HG03097 (cell line): ENCODE data around the gene SERINC4.
"Not testable (repeated sequence)": the region's sequence is repeated elsewhere in the genome, so short reads cannot be mapped to it uniquely, and the experiment has no call there.

Experiments
- ATAC-seq: cut with Tn5 transposase; IDR thresholded peaks from one replicate; pipeline ENCODE4 v1.9.1; 2021; ENCODE audit not compliant: unreplicated experiment, low FRiP score

SERINC4 gene

DNA sequence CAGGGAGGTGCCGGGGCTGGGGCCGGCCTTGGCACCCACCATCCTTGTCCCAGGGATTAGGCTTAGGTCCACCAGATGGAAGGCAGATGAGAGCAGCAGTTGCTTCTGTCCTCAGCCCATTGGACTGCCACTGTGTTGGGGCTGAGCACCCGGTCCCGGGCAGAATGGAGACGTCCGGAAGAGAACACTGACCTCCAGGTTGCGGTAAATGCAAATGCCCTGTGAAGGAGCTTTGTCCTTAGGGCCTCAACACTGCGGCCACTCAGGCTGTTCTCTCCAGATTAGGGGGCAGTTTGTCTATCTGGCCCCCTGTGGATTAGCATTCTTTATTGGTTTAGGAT is at the start of gene SERINC4:
Gene SERINC4 (minus strand): TSS at position 276 of the 341 bp plus-strand sequence. CDS start 234 bp downstream, at position 42.
- no peak for ATAC-seq

DNA sequence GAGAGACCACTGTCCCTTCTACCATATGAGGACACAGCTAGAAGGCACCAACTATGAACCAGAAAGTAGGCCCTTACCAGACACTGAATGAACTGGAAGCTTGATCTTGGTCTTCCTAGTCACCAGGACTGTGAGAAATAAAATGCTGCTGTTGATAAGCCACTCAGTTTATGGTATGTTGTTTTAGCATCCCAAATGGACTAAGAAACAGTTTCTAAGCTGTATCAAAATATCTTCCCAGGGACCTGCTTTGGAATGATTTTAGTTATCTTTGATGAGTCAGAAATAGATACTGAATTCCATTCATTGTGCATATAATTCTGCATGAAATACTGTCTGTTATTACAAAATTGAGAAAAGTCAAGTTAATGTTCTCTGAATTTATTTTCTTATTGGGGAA is 45.4 kb upstream of the SERINC4 start:
- ATAC-seq, result no peak

DNA sequence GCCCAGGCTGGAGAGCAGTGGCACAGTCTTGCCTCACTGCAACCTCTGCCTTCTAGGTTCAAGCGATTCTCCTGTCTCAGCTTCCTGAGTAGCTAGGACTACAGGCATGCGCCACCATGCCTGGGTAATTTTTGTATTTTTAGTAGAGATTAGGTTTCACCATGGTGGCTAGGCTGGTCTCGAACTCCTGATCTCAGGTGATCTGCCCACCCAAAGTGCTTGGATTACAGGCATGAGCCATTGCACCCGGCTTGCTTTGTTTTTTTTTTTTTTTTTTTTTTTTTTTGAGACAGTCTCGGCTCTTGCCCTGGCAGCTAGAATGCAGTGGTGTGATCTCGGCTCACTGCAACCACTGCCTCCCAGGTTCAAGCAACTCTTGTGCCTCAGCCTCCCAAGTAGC is 32.5 kb upstream of the SERINC4 start:
- not testable (repeated sequence) for ATAC-seq

DNA sequence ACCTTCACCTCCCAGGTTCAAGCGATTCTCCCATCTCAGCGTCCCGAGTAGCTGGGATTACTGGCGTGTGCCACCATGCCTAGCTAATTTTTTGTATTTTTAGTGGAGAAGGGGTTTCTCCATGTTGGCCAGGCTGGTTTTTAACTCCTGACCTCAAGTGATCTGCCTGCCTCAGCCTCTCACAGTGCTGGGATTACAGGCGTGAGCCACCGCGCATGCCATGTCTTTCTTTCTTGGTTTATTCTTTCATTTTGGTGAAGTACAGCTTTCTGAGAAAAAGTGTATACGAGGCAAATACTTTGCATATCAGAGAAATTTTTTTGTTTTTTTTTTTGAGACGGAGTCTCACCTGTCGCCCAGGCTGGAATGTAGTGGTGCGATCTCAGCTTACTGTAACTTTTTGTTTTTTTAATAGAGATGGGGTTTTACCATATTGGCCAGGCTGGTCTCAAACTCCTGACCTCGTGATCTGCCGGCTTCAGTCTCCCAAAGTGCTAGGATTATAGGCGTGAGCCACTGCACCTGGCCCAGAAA is 31.6 kb upstream of the SERINC4 start:
- not testable (repeated sequence) for ATAC-seq

DNA sequence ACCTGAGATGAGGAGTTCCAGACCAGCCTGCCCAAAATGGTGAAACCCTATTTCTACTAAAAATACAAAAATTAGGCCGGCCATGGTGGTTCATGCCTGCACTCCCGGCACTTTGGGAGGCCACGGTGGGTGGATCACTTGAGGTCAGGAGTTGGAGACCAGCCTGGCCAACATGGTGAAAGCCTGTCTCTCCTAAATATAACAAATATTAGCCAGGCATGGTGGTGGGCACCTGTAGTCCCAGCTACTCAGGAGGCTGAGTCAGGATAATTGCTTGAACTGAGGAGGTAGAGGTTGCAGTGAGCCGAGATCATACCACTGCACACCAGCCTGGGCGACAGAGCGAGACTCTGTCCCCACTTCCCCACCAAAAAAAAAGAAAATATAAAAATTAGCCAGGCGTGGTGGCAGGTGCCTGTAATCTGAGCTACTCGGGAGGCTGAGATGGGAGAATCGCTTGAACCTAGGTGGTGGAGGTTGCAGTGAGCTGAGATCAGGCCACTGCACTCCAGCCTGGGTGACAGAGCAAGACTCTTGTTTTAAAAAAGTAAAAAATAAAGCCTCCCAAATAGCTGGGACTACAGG is 30.8 kb upstream of the SERINC4 start:
- ATAC-seq, result not testable (repeated sequence)

DNA sequence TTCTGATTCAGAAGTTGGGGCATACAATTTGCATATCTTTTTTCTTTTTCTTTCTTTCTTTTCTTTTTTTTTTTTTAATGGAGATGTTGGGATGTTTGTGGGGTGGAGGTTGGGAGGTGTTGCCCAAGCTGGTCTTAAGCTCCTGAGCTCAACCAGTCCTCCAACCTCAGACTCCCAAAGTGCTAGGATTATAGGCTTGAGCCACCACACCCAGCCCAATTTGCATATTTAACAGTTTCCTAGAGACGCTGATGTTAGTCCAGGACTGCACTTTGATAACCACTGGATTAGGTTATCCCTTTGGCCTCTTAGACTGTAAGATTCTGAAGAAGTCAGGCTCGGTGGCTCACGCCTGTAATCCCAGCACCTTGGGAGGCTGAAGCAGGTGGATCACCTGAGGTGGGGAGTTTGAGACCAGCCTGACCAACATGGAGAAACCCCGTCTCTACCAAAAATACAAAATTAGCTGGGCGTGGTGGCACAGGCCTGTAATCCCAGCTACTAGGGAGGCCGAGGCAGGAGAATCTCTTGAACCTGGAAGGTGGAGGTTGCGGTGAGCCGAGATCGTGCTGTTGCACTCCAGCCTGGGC is 30.0 kb upstream of the SERINC4 start:
- ATAC-seq, result not testable (repeated sequence)

DNA sequence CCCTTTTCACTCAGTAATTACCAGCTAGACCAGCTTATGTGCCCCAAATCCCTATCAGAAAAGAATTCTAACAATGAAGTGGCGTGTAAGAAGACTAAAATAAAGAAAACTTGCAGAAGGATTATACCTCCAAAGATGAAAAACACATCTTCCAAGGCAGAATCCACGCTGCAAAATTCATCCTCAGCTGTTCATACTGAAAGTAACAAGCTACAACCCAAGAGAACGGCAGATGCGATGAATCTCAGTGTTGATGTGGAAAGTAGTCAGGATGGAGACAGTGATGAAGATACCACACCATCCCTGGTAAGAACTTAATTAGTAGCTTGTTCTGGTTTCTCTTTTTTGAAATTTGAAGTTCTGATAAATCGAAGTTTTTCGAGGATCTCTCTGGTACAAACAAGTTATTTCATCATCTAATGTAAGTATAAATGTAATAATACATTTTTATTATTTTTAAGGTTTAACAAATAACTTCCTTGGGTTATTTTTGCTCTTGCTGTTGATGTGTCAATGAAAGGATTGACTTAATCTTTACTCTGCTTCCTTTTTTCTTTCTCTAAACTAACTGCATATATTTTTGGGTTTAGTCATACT is 28.1 kb upstream of the SERINC4 start:
- ATAC-seq, result no peak

DNA sequence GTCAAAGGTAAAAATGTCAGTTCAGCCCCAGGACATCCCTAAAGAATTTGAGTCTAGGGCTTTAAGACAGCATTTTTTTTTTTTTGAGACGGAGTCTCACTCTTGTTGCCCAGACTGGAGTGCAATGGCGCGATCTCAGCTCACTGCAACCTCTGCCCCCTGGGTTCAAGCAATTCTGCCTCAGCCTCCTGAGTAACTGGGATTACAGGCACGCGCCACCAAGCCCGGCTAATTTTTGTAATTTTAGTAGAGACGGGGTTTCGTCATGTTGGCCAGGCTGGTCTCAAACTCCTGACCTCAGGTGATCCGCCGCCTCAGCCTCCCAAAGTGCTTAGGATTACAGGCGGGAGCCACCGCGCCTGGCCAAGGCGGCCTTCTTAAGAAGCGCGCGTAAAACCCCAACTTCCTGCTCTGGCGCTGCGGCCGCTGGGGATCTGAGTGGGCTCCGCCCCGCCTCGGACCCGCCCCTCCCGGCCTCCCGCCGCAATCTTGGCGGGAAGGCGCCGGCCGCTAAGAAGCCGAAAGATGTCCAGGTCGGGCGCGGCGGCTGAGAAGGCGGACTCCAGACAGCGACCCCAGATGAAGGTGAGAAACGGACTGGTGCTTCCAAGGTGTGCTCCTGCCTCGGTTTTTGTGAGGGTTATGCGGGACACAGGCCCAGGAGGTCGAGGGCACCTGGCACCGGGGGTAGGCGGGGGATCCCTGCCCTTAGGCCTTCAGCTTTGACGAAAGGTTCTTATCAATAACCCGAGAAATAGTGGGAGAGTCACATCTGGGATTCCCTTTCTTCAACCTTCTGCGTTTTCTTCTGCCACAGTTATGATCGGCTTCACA is 26.7 kb upstream of the SERINC4 start, which contains the start of gene WDR76:
Gene WDR76 (plus strand): TSS at position 495 of the 834 bp plus-strand sequence. CDS start 31 bp downstream, at position 526.
- ATAC-seq, result peak; percentile 44

DNA sequence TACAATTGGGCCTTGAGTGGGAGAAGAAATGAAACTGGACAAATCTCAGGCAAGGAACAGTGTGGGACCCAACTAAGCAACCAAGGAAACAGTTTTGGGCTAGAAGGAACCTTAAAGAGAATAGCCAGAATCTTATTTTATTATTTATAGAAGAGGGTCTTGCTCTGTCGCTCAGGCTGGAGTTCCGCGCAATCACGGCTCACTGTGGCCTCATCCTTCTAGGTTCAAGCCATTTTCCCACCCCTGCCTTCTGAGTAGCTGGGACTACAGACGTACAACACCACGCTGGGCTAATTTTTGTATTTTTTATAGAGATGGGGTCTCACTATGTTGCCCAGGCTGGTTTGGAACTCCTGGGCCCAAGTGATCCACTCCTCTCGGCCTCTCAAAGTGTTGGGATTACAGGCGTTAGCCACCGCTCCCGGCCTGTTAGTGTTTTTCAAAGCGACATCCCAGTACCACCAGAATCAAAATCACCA is 26.0 kb upstream of the SERINC4 start:
- ATAC-seq, result no peak

DNA sequence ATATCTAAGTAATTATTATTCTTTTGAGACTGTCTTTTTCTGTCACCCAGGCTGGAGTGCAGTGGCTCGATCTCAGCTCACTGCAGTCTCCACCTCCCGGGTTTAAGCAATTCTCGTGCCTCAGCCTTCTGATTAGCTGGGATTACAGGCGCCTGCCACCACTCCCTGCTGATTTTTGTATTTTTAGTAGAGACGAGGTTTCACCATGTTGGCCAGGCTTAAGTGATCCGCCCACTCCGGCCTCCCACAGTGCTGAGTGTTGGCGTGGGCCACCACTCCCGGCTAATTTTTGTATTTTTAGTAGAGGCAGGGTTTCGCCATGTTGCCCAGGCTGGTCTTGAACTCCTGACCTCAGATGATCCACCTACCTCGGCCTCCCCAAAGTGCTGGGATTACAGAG is 25.3 kb upstream of the SERINC4 start:
- not testable (repeated sequence) for ATAC-seq

DNA sequence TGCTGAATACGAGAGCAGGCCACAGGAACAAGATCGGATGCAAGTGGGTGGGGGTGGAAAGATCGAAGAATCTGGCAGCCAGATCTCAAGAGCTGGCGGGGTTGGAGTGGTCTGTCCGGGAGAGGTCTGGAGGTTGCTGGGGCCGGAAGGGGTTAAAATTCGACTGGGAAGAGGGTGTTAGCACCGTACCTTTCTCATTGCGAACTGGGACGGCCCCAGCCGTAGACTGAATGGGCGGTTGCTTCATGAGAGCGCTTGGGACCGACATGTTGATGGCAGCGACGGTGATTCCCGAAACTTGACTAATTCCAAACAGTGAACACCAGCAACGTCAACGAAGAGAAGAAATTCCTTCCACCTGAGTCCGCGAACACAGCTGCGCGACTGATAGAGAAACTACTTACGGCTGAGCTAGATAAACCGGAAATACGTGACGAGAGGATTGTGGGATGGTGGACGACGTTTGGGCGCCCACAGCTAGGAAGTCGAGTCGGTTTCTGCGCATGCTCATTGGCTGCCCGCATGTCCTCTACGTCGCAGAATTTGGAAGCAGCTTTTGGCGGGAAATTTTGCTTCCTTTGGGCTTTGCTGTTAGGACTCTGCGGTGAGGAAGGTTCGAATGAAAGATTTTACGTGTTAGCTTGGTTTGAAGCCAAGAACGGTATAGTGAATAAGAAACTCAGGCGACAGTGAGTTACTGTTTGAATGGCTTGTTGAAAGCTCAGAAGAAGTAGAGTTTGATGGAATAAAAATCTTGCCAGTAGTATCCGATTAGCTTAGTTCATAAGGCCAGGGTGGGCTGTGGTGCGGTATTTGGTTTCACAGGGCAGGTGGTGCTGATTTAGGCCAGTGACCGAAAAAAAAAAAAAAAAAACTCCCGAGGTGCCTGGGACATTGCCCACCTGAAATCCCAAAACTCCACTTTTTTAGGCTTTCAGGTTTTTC is 24.6 kb upstream of the SERINC4 start, which contains the start of gene MFAP1:
Gene MFAP1 (minus strand): TSS at position 389 of the 945 bp plus-strand sequence. CDS start 121 bp downstream, at position 268.
- ATAC-seq, result peak; percentile 65

DNA sequence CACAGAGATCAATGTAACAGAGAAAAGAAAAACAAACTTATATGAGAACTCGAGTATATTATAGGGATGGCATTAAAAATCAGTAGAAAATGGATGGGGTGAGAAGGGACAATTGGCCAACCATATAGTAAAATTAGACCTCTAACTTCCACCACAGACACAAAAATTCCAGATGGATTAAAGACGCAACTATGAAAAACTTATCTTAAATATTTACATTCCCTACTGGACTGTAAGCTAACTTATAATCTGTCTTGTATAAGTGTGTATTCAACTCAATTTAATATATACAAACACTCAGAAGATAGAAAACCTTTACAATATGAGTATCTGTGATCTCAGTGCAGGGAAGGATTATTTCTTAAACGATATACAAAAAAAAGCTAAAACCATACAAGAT is 21.5 kb upstream of the SERINC4 start:
- ATAC-seq, result no peak

DNA sequence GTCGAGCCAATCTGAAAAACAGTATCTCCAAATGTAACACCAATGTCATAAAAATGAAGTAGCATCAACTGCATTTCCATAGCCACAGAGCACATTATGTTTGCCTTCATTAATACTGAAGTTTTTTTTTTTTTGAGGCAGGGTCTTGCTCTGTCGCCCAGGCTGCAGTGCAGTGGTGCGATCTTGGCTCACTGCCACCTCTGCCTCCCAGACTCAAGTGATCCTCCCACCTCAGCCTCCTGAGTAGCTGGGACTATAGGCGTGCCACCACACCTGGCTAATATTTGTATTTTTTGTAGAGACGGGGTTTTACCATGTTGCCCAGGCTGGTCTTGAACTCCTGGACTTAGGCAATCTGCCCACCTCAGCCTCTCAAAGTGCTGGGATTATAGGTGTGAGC is 15.0 kb upstream of the SERINC4 start:
- ATAC-seq, result not testable (repeated sequence)

DNA sequence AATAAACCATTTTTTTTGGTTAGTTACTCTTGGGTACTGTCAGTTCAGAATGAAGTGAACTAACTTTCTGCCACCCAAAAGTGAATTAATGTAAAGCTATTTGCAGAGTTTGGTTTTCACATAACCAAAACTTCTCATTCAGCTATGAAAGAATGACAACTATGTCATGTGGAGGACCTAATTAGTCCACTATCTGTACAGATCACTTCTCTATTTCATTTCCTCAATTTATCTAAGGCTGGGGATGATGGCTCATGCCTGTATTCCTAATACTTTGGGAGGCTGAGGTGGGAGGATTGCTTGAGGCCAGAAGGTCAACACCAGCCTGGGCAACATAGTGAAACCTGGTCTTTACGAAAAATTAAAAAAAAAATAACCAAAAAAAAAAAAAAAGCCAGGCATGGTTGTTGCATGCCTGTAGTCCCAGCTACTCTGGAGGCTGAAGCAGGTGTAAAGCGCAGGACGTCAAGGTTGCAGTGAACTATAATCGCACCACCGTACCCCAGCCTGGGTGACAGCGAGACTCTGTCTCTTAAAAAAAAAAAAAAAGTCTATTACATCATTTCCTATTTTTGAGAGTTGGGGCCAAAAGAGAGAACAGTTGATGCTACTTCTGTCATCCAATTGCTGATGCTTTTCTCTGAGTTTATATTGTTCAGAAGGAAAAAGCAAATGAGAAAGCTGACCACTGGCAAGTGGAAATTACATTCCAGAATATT is 9.1 kb upstream of the SERINC4 start:
- ATAC-seq, result no peak

DNA sequence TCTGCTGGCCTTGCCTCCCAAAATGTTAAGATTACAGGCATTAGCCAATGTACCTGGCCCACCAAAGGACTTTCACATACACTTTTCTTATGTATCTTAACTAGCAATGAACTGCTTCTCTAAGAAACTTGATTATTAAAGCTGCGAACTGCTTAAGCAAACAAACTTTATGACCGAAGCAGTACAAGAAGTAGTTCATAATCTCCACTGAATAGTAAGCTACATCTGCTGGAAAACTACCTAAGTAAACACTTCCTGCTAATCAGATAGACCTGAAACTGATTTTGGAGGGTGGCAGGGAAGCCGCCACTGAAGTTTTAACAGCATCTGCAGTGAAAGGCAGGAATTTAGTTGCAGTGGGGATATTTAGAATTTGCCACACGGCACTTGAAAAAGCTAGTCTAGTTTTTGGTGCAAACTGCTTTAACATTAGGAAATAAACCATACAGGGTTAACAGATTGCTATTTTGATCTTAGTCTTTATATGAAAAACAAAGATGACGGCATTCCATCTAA is 8.5 kb upstream of the SERINC4 start:
- no peak for ATAC-seq

DNA sequence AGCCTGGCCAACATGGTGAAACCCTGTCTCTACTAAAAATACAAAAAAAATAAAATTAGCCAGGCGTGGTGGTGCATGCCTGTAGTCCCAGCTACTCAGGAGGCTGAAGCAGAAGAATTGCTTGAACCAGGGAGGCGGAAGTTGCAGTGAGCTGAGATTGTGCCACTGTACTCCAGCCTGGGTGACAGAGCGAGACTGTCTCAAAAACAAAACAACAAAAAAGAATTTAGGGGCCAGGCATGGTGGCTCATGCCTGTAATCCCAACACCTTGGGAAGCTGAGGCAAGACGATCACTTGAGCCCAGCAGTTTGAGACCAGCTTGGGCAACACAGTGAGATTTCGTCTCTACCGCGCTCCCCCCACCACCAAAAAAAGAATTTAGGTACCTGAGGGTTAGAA is 2.7 kb upstream of the SERINC4 start:
- not testable (repeated sequence) for ATAC-seq

DNA sequence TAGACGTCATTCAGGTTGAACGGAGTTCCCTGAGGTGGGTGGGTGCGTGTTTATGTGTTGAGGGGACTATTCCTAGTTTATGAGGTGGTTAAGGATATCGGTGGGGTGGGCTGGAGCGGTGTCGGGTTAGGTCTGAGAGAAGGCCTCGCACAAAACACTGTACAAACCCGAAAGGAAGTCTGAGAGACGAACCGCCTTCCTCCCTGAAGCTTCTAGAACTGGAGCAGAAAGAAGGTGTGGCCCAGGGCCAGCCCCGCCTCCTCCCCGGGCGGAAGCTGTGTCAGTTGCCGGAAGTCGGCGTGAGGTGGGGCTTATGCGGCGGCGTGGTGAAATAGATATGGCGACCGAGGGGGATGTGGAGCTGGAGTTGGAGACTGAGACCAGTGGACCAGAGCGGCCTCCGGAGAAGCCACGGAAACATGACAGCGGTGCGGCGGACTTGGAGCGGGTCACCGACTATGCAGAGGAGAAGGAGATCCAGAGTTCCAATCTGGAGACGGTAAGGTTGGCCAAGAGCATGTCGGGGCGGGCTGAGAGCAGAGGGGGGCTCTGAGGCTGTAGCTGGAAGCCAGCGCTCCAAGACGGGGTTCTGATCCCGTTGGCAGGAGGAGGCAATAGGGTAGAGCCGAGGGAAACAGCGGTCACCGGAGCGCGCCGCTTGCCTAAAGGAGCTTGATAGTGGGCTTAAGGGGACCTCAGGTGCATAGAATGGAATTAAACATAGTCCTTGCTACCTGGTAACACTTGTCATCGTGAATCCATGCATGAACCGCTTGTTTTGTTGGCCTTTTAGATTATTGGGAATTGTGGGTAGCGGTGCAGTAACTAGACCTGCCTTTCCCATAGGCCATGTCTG is 494 bp upstream of the SERINC4 start, which contains the start of gene HYPK:
Gene HYPK (plus strand): TSS at position 314 of the 856 bp plus-strand sequence. CDS start 24 bp downstream, at position 338.
- peak; percentile 74 for ATAC-seq
